ENCODE data around the gene PCED1B.

PCED1B gene

GRCh38 chr12:47249719-47250357 lies 170.4 kb downstream of the PCED1B start:
- Mint-ChIP-seq H3K4me3 (no peak overlapping the region), H3K27ac (ENCODE audit: low read depth) (no peak overlapping the region)

GRCh38 chr12:47251919-47252318 lies 172.5 kb downstream of the PCED1B start:
- DNase-seq (ENCODE audit: low spot score in 2 of 2): no peak
- no peak for ATAC-seq (replicated peaks; ENCODE audit: extremely low read depth, poor library complexity, severe bottlenecking)
- peaks cover 11% of the 10 kb centered on the region for H3K4me1 Mint-ChIP-seq
- no peak overlapping the region for H3K27ac Mint-ChIP-seq (ENCODE audit: low read depth)
- H3K36me3 Mint-ChIP-seq (ENCODE audit: insufficient read depth): peaks cover 21% of the 10 kb centered on the region
- no peaks in the 10 kb centered on the region for H3K27me3 Mint-ChIP-seq
- H3K9me3 Mint-ChIP-seq: peaks cover 21% of the 10 kb centered on the region
- no peak overlapping the region for H3K4me3 Mint-ChIP-seq

More at GRCh38 chr12:47249719-47250357, 170.4 kb downstream of the PCED1B start:
- DNase-seq (ENCODE audit: low spot score in 2 of 2): no peak
- Mint-ChIP-seq H3K4me1 (peaks cover 11% of the 10 kb centered on the region), H3K36me3 (ENCODE audit: insufficient read depth) (peaks cover 19% of the 10 kb centered on the region), H3K27me3 (no peaks in the 10 kb centered on the region), H3K9me3 (peaks cover 13% of the 10 kb centered on the region)
- ATAC-seq (replicated peaks; ENCODE audit: extremely low read depth, poor library complexity, severe bottlenecking): no peak

GRCh38 chr12:47264951-47265350 lies 185.5 kb downstream of the PCED1B start:
- H3K27ac Mint-ChIP-seq (ENCODE audit: low read depth): peak overlapping the region; percentile 39
- peaks cover 27% of the 10 kb centered on the region for H3K4me1 Mint-ChIP-seq
- ATAC-seq (replicated peaks; ENCODE audit: extremely low read depth, poor library complexity, severe bottlenecking) (no peak), DNase-seq (ENCODE audit: low spot score in 2 of 2) (no peak)
- H3K27me3 Mint-ChIP-seq: no peaks in the 10 kb centered on the region
- H3K4me3 Mint-ChIP-seq: peak overlapping the region; percentile 21
- peaks cover 1% of the 10 kb centered on the region for H3K36me3 Mint-ChIP-seq (ENCODE audit: insufficient read depth)
- H3K9me3 Mint-ChIP-seq: no peaks in the 10 kb centered on the region

- H3K27ac Mint-ChIP-seq (ENCODE audit: low read depth): peak overlapping the region; percentile 39
- H3K36me3 Mint-ChIP-seq (ENCODE audit: insufficient read depth): peaks cover 1% of the 10 kb centered on the region
- H3K27me3 Mint-ChIP-seq: no peaks in the 10 kb centered on the region
- DNase-seq (ENCODE audit: low spot score in 2 of 2) (no peak), ATAC-seq (replicated peaks; ENCODE audit: extremely low read depth, poor library complexity, severe bottlenecking) (no peak)
- H3K4me1 Mint-ChIP-seq: peaks cover 25% of the 10 kb centered on the region
- H3K9me3 Mint-ChIP-seq: no peaks in the 10 kb centered on the region
- H3K4me3 Mint-ChIP-seq: peak overlapping the region; percentile 21
Measured at GRCh38 chr12:47265391-47265790, 186.0 kb downstream of the PCED1B start.

- ATAC-seq (replicated peaks; ENCODE audit: extremely low read depth, poor library complexity, severe bottlenecking) (no peak), DNase-seq (ENCODE audit: low spot score in 2 of 2) (no peak)
- Mint-ChIP-seq H3K36me3 (ENCODE audit: insufficient read depth) (no peaks in the 10 kb centered on the region), H3K4me1 (peaks cover 25% of the 10 kb centered on the region), H3K27me3 (no peaks in the 10 kb centered on the region), H3K27ac (ENCODE audit: low read depth) (no peak overlapping the region), H3K9me3 (no peaks in the 10 kb centered on the region), H3K4me3 (no peak overlapping the region)
Measured at GRCh38 chr12:47267571-47267970, 188.2 kb downstream of the PCED1B start.

- Mint-ChIP-seq H3K4me1 (peaks cover 25% of the 10 kb centered on the region), H3K4me3 (no peak overlapping the region), H3K27ac (ENCODE audit: low read depth) (no peak overlapping the region), H3K9me3 (no peaks in the 10 kb centered on the region), H3K27me3 (no peaks in the 10 kb centered on the region), H3K36me3 (ENCODE audit: insufficient read depth) (no peaks in the 10 kb centered on the region)
- DNase-seq (ENCODE audit: low spot score in 2 of 2): no peak
- no peak for ATAC-seq (replicated peaks; ENCODE audit: extremely low read depth, poor library complexity, severe bottlenecking)
Measured at GRCh38 chr12:47268501-47269454, 189.4 kb downstream of the PCED1B start.

GRCh38 chr12:47269916-47270315 lies 190.5 kb downstream of the PCED1B start:
- H3K36me3 Mint-ChIP-seq (ENCODE audit: insufficient read depth): no peaks in the 10 kb centered on the region
- no peak for DNase-seq (ENCODE audit: low spot score in 2 of 2)
- no peak overlapping the region for H3K27ac Mint-ChIP-seq (ENCODE audit: low read depth)
- peaks cover 19% of the 10 kb centered on the region for H3K4me1 Mint-ChIP-seq
- H3K4me3 Mint-ChIP-seq: no peak overlapping the region
- no peaks in the 10 kb centered on the region for H3K9me3 Mint-ChIP-seq
- no peak for ATAC-seq (replicated peaks; ENCODE audit: extremely low read depth, poor library complexity, severe bottlenecking)
- no peaks in the 10 kb centered on the region for H3K27me3 Mint-ChIP-seq

GRCh38 chr12:47270782-47271664 lies 191.6 kb downstream of the PCED1B start:
- Mint-ChIP-seq H3K4me1 (peaks cover 19% of the 10 kb centered on the region), H3K9me3 (no peaks in the 10 kb centered on the region), H3K36me3 (ENCODE audit: insufficient read depth) (no peaks in the 10 kb centered on the region), H3K27ac (ENCODE audit: low read depth) (peak overlapping the region; percentile 4), H3K27me3 (no peaks in the 10 kb centered on the region), H3K4me3 (no peak overlapping the region)
- DNase-seq (ENCODE audit: low spot score in 2 of 2) (no peak), ATAC-seq (replicated peaks; ENCODE audit: extremely low read depth, poor library complexity, severe bottlenecking) (no peak)

- no peak overlapping the region for H3K4me3 Mint-ChIP-seq
Measured at GRCh38 chr12:47271800-47272239, 192.4 kb downstream of the PCED1B start.

GRCh38 chr12:47272412-47273190 lies 193.2 kb downstream of the PCED1B start:
- Mint-ChIP-seq H3K4me1 (peaks cover 34% of the 10 kb centered on the region), H3K36me3 (ENCODE audit: insufficient read depth) (peaks cover 2% of the 10 kb centered on the region), H3K9me3 (no peaks in the 10 kb centered on the region), H3K4me3 (no peak overlapping the region), H3K27ac (ENCODE audit: low read depth) (peak overlapping the region; percentile 33), H3K27me3 (no peaks in the 10 kb centered on the region)
- ATAC-seq (replicated peaks; ENCODE audit: extremely low read depth, poor library complexity, severe bottlenecking) (no peak), DNase-seq (ENCODE audit: low spot score in 2 of 2) (no peak)

More at GRCh38 chr12:47271800-47272239, 192.4 kb downstream of the PCED1B start:
- H3K27ac Mint-ChIP-seq (ENCODE audit: low read depth): no peak overlapping the region
- ATAC-seq (replicated peaks; ENCODE audit: extremely low read depth, poor library complexity, severe bottlenecking): no peak
- DNase-seq (ENCODE audit: low spot score in 2 of 2): no peak
- no peaks in the 10 kb centered on the region for H3K9me3 Mint-ChIP-seq
- peaks cover 26% of the 10 kb centered on the region for H3K4me1 Mint-ChIP-seq
- no peaks in the 10 kb centered on the region for H3K27me3 Mint-ChIP-seq
- H3K36me3 Mint-ChIP-seq (ENCODE audit: insufficient read depth): peaks cover under 1% of the 10 kb centered on the region

GRCh38 chr12:47273191-47273626 lies 193.8 kb downstream of the PCED1B start:
- Mint-ChIP-seq H3K4me1 (peaks cover 40% of the 10 kb centered on the region), H3K9me3 (no peaks in the 10 kb centered on the region), H3K36me3 (ENCODE audit: insufficient read depth) (peaks cover 2% of the 10 kb centered on the region), H3K27ac (ENCODE audit: low read depth) (peak overlapping the region; percentile 33), H3K4me3 (no peak overlapping the region), H3K27me3 (no peaks in the 10 kb centered on the region)
- ATAC-seq (replicated peaks; ENCODE audit: extremely low read depth, poor library complexity, severe bottlenecking) (no peak), DNase-seq (ENCODE audit: low spot score in 2 of 2) (no peak)
